Fibroblast of mammary gland (primary cell): ENCODE results near the gene PKP4.

Source experiments
- DNase-seq: peaks from one replicate; pipeline ENCODE4 v3.0.0-alpha.2; 2010; ENCODE audit warnings: low read depth
- H3K4me3 ChIP-seq: 2 replicates; pipeline ENCODE4 v1.5.1; 2011; ENCODE audit warnings: low read depth, mild to moderate bottlenecking, low read length, moderate library complexity; ENCODE audit not compliant: control insufficient read depth
- TF ChIP-seq, protein P1 (sequence below): conservative IDR thresholded peaks from 2 replicates; pipeline ENCODE4 v1.5.1; 2011; ENCODE audit warnings: low read depth, low read length, inconsistent platforms; ENCODE audit not compliant: control insufficient read depth, insufficient read depth

PKP4 gene

DNA sequence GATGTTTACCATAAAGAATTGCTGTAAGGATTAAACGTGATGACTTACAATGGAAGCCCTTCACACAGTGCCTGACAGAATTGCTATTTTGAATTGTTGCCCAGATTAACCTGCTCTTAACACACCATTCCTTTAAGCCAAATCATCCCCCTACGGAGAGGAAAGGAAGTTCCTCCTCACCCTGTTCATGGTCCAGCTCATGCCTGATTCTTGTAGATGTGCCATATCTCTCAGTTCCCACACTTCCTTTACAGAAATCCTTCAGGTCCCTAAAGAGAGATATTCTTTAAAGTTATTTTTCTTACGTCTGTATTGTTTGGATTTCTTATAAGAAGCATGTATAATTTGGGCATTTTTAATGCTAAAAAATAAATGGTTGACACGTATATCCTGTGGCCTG lies 210.8 kb downstream of the PKP4 start:
- H3K4me3 ChIP-seq, result no peak overlapping the region
- peak; percentile 70 for DNase-seq
- TF ChIP-seq, protein P1, sequence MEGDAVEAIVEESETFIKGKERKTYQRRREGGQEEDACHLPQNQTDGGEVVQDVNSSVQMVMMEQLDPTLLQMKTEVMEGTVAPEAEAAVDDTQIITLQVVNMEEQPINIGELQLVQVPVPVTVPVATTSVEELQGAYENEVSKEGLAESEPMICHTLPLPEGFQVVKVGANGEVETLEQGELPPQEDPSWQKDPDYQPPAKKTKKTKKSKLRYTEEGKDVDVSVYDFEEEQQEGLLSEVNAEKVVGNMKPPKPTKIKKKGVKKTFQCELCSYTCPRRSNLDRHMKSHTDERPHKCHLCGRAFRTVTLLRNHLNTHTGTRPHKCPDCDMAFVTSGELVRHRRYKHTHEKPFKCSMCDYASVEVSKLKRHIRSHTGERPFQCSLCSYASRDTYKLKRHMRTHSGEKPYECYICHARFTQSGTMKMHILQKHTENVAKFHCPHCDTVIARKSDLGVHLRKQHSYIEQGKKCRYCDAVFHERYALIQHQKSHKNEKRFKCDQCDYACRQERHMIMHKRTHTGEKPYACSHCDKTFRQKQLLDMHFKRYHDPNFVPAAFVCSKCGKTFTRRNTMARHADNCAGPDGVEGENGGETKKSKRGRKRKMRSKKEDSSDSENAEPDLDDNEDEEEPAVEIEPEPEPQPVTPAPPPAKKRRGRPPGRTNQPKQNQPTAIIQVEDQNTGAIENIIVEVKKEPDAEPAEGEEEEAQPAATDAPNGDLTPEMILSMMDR, result no peak

DNA sequence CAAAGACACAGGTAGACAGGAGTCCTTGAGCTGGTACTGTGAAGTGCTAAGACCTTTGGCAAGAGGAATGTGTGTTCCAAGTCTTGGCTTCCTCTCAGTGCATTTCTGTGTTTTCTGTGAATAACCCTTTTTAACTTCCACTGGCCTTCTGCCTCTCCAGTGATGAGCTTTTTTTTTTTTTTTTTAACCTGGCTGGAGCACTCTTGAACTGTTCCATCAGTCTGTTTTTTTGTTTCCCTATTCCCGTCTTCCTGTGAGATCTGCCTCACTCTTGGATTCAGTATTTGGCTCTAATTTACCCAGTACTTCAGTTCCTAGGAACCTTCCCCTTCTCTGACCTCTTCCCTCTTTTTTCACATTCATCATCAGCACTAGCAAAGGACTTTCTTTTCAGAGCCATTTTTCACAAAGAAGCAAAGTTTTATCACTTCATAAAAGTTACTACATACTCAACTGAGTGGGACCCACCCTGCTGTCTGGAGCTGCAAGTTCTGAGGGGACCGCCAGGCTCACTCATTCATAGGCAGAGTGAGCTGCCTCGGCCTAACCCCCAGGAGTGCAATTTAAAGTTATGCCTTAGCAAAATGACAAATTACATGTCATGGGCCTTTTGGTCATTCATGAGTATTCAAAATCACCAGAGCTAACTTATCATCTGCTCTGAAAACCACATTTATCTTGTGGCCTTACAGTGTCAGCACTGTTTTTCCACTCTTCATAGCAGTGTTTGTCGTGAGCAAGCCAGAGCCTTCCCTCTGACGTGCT lies 211.4 kb downstream of the PKP4 start:
- DNase-seq, result peak; percentile 42
- TF ChIP-seq, protein P1, result no peak
- H3K4me3 ChIP-seq, result no peak overlapping the region

DNA sequence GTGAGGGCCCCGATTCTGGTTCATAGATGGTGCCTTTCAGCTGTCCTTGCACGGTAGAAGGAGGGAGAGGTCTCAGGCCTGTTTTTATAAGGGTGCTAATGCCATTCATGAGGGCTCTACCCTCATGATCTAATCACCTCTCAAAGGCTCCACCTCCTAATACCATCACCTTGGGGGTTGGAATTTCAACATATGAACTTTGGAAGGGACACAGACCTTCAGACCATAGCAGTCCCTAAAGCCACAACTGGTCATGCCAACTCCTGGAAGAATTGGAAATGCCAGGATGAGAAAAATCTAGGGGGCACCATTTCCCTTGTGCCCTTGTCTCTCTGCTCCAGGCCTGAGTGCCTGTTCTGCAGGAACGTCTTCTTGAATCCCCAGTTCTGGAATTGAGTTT lies 213.5 kb downstream of the PKP4 start:
- H3K4me3 ChIP-seq, result no peak overlapping the region
- DNase-seq, result no peak
- TF ChIP-seq, protein P1, result no peak

DNA sequence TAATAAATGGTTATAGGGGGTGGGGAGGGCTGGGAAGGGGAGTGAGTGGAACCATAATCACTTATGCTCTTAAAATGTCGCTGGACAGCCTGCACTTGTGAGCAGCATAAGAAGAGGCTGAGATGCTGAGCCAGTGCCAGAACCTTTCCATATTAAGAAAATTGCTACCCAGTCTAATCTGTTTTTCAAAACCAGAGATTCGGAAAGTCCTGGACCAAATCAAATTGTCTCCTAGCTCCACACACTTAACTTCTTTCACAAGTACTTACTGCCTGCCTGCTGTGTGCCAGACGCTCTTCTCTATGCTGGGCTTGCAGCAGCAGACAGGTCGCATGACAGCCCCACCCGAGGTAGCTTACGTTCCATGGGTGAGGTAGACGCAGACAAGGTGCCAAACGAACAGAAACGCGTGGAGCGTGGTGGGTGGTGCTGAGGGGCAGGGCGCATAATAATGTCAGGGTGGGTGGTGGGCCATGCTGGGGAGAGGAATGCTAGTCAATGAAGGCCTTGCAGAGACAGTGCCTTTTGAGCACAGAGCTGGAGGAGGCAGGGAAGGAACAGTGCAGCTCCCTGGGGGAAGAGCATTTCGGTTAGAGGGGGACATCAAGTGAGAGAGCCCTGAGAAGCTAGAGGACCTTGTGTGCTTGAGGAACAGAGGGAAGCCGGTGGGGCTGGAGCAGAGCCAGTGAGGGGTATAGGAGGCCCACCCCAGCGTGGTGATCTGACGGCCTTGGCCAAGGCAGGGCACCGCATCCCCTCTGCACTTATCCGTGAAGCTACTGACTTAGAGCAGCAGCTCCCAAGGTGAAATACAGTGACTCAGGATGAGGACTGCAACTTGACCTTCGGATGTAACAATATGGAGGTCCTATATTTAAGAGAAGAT lies 214.9 kb downstream of the PKP4 start:
- TF ChIP-seq, protein P1, result no peak
- no peak overlapping the region for H3K4me3 ChIP-seq
- no peak for DNase-seq

DNA sequence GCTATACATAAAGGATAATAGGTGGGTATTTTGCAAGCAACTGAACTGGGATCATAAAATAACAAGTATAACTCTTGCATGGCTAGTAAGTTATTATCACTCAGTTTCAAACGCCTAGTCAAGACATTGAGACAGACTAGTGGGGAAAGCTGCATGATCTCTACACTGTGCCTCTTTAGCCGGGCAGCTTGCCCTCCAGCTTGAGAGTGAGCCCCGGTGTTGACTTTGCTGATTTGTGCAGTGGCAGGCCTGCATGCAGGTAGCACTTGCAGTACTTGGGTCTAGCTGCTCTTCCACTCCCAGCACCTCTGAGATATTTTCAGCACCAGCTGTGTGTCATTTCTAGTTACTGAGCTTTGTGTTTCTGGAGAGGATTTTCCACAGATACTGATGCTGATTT lies 219.5 kb downstream of the PKP4 start:
- no peak overlapping the region for H3K4me3 ChIP-seq
- TF ChIP-seq, protein P1, result no peak
- DNase-seq, result no peak

DNA sequence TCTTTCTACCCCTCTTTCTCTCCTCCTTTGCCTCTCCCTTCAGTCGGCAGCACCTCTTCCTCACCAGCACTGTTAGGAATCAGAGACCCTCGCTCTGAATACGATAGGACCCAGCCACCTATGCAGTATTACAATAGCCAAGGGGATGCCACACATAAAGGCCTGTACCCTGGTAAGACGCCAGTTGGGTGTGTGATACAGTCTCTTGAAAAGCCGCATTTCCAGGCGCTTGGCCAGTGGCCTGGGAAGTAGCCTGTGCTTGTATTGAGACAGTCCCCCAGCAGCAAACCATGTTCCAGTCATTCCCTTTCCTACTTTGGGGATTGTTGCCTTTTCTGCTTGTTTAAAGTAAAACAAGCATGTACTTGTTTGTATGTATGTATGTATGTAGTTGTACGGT lies 219.9 kb downstream of the PKP4 start:
- DNase-seq, result no peak

More for the DNA sequence above, 219.9 kb downstream of the PKP4 start:
- H3K4me3 ChIP-seq, result no peak overlapping the region
- TF ChIP-seq, protein P1, result no peak
